ENCODE measurements around the gene ANXA11. TPM values are rescaled to one million over a fixed set of nuclear protein-coding genes. Genes with fewer than 3 reads are reported as not detected.

ANXA11 gene
- total RNA-seq, 1 experiment from 2014 or later: 68.1 TPM

GRCh38 chr10:80132299-80133139 is 72.8 kb downstream of the ANXA11 start, which contains the start of gene PLAC9:
Gene PLAC9 (plus strand): TSS chr10:80132730. CDS start chr10:80132763, 33 bp downstream.
- Histone ChIP-seq H3K9me3 (ENCODE audit: control insufficient read depth, low read depth, low read length) (no peaks in the 10 kb centered on the region), H2AK5ac (ENCODE audit: insufficient read length, low read length) (no peak within 1 kb of the TSS), H2AFZ (ENCODE audit: low read length) (no peak within 1 kb of the TSS), H4K91ac (ENCODE audit: insufficient read length, low read depth, low read length) (no peak within 1 kb of the TSS), H3K56ac (ENCODE audit: insufficient read length, low read depth, low read length) (no peak within 1 kb of the TSS), H3K14ac (ENCODE audit: insufficient read depth, low read length) (peak within 1 kb of the TSS; percentile 60), H3K27me3 (ENCODE audit: insufficient read depth, low read length) (no peaks in the 10 kb centered on the region; the same call in 1 of the 2 replicates), H3K79me1 (ENCODE audit: insufficient read depth, low read depth, low read length, poor library complexity, severe bottlenecking) (no peaks in the 10 kb centered on the region), H2BK120ac (ENCODE audit: low read depth, low read length, poor library complexity, severe bottlenecking) (no peak within 1 kb of the TSS), H3K18ac (ENCODE audit: insufficient read length, low read depth, low read length) (peak within 1 kb of the TSS; percentile 48), H3K4me2 (ENCODE audit: insufficient read depth, insufficient read length, low read length) (peak within 1 kb of the TSS; percentile 51), H3T11ph (ENCODE audit: low read length) (no peak within 1 kb of the TSS), H2BK20ac (ENCODE audit: low read depth, low read length, poor library complexity, severe bottlenecking) (no peak within 1 kb of the TSS), H3K4me1 (ENCODE audit: insufficient read depth, low read length) (0 out of 2 replicates have a peak, but pooled peaks cover 3% of the 10 kb centered on the region), H3K9ac (ENCODE audit: extremely low read depth, insufficient read length, low read length) (peak within 1 kb of the TSS; percentile 34), H2BK15ac (ENCODE audit: low read depth, low read length) (no peak within 1 kb of the TSS), H3K4ac (ENCODE audit: low read depth, low read length) (no peak within 1 kb of the TSS), H3K79me2 (ENCODE audit: insufficient read depth, low read length) (no peaks in the 10 kb centered on the region), H2BK12ac (ENCODE audit: insufficient read length, low read depth, low read length) (no peak within 1 kb of the TSS), H4K8ac (replicated peaks; ENCODE audit: insufficient read length, low read depth, low read length) (no peak within 1 kb of the TSS), H4K5ac (ENCODE audit: insufficient read length, low read depth, low read length) (no peak within 1 kb of the TSS), H3K23me2 (ENCODE audit: insufficient read length, low read depth, low read length, poor library complexity, severe bottlenecking) (peaks cover 4% of the 10 kb centered on the region), H3K27ac (ENCODE audit: insufficient read length, low read depth, low read length) (no peak within 1 kb of the TSS), H2BK5ac (ENCODE audit: insufficient read length, low read length) (no peak within 1 kb of the TSS), H3K23ac (ENCODE audit: insufficient read length, low read depth, low read length) (no peak within 1 kb of the TSS), H4K20me1 (ENCODE audit: control insufficient read depth, insufficient read depth, insufficient read length) (no peaks in the 10 kb centered on the region)
- H3K27me3 Mint-ChIP-seq (ENCODE audit: low read depth): peaks cover 28% of the 10 kb centered on the region
- H3K4me1 Mint-ChIP-seq: peaks cover 20 to 27% of the 10 kb centered on the region in 2 experiments
- 0 out of 5 replicates have a peak, but pooled peaks cover 0 to 3% of the 10 kb centered on the region in 2 experiments for H3K9me3 Mint-ChIP-seq
- no peaks in the 10 kb centered on the region for H3K36me3 Mint-ChIP-seq (ENCODE audit: insufficient read depth in 1 of 3, low read depth in 3 of 3)
- DNase-seq: peak; percentile 48
- H3K27ac Mint-ChIP-seq: peak within 1 kb of the TSS in 1 of 3 experiments; percentile 20; a peak in 1 of 7 replicates
- no peak for TF ChIP-seq CTCF (conservative IDR thresholded peaks at IDR 0.05)
- no CpG with 5 or more reads among the region's 58 CpGs for WGBS (ENCODE audit: extremely low coverage, insufficient read length, low lambda C conversion rate)
- H3K4me3 Mint-ChIP-seq: peak within 1 kb of the TSS; percentile 68 to 78

All from H9 (cell line).